Renal cortical epithelial cell (primary cell): ENCODE data around the gene PSMD12. TPM values are rescaled to one million over a fixed set of nuclear protein-coding genes. Genes with fewer than 3 reads are reported as not detected.
"Not testable (repeated sequence)": the region's sequence is repeated elsewhere in the genome, so short reads cannot be mapped to it uniquely, and the experiment has no call there.

Experiments used
- DNase-seq: peaks from one replicate; pipeline ENCODE4 v3.0.0-alpha.2; 2011; ENCODE audit warnings: low read depth
- total RNA-seq: library from RNA; depleted of rRNA; stranded (reverse); fragments of >200 nt; gene quantifications from 2 replicates; pipeline ENCODE4 v1.2.3, GENCODE V29; 2014

PSMD12 gene
- total RNA-seq, 1 donor from 2014 or later = 53.4 TPM

- DNase-seq = no peak
Measured at GRCh38 chr17:67358612-67359011, 7.8 kb downstream of the PSMD12 start.

- DNase-seq = no peak
Measured at GRCh38 chr17:67353929-67354574, 12.3 kb downstream of the PSMD12 start.

- no peak for DNase-seq
Measured at GRCh38 chr17:67353161-67353560, 13.2 kb downstream of the PSMD12 start.

- no peak for DNase-seq
Measured at GRCh38 chr17:67349420-67349819, 17.0 kb downstream of the PSMD12 start.

- DNase-seq = no peak
Measured at GRCh38 chr17:67347826-67348225, 18.6 kb downstream of the PSMD12 start.

DNA sequence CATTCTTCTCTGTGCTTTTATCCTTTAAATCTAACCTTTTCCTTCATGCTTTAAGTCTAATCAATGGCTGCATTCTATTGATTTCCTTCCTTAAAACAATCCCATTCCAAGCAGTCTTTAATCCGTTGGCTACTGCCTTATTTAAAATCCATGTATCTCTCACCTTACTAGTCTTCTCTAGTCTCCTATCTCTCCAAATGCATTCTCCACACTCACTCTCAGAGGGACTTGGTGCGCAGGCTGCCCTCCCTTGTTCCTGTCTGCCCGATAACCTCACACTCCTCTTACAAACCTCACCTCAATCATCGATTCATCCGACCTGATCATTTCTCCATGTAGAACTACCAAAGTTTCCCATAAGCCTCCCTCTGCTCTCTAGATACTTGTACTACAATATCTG, 23.1 kb downstream of the PSMD12 start:
- no peak for DNase-seq

DNA sequence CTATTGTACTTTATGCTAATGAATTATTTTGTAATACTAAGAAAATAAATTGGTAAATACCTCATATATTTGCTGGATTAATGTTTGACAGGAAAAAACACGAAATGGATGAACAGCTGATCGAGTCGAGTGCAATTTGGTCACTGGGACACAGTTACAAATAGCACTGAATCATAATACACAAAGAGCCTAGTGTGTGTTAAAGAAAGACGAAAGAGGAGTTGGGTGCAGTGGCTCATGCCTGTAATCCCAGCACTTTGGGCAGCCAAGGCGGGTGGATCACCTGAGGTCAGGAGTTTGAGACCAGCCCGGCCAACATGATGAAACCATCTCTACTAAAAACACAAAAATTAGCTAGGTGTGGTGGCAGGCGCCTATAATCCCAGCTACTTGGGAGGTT, 28.0 kb downstream of the PSMD12 start:
- DNase-seq = not testable (repeated sequence)

GRCh38 chr17:67336859-67337258, 29.5 kb downstream of the PSMD12 start:
- DNase-seq = no peak

DNA sequence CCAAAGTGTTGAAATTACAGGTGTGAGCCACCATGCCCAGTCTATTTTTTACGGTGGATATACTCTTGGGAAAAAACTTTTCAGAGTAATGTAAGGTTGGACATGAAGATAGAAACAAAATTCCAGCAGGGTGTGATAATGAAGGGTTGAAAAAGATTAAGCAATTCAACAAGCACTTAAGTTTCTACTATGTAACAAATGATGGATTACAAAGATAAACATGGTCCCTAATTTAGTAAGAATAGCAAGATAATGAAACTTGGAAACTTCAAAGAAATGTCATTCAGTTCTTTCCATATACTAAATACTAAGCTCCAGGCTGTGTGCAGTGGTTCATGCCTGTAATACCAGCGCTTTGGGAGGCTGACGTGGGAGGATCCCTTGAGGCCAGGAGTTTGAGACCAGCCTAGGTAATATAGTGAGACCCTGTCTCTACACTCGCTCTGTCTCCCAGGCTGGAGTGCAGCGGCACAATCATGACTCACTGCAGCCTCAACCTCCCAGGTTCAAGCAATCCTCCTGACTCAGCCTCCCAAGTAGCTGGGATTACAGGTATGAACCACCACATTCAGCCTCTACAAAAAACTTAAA, 31.0 kb downstream of the PSMD12 start:
- DNase-seq = no peak

DNA sequence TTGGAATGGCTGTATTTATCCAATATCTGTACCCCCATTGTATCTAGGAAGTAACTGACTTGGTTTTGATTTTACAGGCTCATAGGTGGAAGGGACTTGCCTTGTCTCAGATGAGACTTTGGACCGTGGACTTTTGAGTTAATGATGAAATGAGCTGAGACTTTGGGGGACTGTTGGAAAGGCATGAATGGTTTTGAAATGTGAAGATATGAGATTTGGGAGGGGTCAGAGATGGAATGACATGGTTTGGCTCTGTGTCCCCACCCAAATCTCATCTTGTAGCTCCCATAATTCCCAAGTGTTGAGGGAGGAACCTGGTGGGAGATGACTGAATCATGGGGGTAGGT, 34.2 kb downstream of the PSMD12 start:
- DNase-seq = not testable (repeated sequence)

DNA sequence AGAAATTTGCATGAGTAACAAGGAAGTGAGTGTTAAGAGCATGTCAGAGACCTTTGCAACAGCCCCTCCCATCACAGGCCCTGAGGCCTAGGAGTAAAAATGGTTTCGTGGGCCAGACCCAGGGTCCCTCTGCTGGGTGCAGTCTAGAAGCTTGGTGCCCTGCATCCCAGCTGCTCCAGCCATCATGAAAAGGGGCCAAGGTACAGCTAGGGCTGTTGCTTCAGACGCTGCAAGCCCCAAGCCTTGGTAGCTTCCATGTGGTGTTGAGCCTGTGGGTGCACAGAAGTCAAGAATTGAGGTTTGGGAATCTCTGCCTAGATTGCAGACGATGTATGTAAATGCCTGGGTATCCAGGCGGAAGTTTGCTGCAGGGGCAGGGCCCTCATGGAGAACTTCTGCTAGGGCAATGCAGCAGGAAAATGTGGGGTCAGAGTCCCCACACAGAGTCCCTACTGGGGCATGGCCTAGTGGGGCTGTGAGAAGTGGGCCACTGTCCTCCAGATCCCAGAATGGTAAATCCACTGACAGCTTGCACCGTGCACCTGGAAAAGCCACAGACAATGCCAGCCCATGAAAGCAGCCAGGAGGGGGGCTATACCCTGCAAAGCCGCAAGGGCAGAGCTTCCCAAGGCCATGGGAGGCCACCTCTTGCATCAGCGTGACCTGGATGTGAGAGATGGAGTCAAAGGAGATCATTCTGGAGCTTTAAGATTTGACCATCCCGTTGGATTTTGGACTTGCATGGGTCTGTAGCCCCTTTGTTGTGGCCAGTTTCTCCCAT, 34.8 kb downstream of the PSMD12 start:
- DNase-seq = not testable (repeated sequence)

DNA sequence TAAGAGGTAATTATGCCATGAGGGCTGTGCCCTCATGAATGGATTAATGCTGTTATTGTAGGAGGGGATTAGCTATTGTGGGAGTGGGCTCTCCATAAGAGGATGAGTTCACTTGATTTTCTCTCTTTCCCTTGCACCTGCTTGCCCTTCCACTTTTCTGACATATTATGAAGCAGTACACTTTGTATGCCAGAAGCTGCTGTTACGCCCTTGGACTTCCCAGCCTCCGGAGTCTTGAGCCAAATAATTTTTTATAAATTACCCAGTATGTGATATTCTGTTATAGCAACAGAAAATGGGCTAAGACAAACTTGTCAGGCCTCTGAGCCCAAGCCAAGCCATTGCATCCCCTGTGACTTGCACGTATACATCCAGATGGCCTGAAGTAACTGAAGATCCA, 38.4 kb downstream of the PSMD12 start:
- DNase-seq = no peak

DNA sequence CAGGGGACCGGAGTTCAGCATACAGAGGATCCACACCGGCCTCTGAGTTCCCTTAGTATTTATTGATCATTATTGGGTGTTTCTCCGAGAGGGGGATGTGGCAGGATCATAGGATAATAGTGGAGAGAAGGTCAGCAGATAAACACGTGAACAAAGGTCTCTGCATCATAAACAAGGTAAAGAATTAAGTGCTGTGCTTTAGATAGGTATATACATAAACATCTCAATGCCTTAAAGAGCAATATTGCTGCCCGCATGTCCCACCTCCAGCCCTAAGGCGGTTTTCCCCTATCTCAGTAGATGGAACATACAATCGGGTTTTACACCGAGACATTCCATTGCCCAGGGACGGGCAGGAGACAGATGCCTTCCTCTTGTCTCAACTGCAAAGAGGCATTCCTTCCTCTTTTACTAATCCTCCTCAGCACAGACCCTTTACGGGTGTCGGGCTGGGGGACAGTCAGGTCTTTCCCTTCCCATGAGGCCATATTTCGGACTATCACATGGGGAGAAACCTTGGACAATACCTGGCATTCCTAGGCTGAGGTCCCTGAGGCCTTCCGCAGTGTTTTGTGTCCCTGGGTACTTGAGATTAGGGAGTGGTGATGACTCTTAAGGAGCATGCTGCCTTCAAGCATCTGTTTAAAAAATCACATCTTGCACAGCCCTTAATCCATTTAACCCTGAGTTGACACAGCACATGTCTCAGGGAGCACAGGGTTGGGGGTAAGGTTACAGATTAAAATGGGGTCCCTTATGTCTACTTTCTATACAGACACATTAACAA, 39.2 kb downstream of the PSMD12 start:
- not testable (repeated sequence) for DNase-seq

DNA sequence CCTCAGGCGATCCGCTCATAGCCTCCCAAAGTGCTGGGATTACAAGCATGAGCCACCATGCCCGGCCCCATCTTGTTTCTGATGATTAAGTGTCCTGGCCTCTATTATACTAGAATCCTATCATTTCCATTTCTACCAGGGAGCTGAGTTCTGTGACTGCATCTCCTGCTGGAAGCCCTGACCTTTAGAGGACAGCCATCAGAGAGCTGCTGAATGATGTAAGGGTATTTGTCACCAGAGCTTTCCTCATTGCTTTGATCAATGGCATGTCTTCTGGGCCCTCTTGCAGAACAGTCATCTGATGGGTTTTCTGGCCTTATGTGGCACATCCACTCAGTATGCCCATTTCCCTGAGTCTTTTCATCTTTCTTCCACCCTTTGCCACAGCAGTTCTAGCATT, 39.9 kb downstream of the PSMD12 start:
- no peak for DNase-seq

- no peak for DNase-seq
Measured at GRCh38 chr17:67324330-67324729, 42.0 kb downstream of the PSMD12 start.

- DNase-seq = no peak
Measured at GRCh38 chr17:67323445-67323844, 42.9 kb downstream of the PSMD12 start.

GRCh38 chr17:67322042-67322787, 44.2 kb downstream of the PSMD12 start:
- DNase-seq = no peak

- DNase-seq = not testable (repeated sequence)
Measured at GRCh38 chr17:67321486-67321885, 44.9 kb downstream of the PSMD12 start.

- no peak for DNase-seq
Measured at GRCh38 chr17:67316781-67317180, 49.6 kb downstream of the PSMD12 start.

DNA sequence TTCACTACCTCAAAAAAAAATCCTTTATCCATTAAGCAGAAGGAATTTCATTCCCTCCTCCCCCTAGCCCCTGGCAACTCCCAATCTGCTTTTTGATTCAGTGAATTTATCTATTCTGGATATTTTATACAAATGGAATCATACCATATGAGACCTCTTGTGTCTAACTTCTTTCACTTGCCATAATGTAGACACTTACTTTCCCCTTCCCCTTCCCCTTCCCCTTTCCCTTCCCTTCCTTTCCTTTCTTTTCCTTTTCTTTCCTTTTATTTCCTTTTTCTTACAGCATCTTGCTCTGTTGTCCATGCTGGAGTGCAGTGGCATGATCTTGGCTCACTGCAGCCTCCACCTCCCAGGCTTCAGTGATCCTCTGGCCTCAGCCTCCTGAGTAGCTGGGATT, 50.5 kb downstream of the PSMD12 start:
- DNase-seq = no peak

DNA sequence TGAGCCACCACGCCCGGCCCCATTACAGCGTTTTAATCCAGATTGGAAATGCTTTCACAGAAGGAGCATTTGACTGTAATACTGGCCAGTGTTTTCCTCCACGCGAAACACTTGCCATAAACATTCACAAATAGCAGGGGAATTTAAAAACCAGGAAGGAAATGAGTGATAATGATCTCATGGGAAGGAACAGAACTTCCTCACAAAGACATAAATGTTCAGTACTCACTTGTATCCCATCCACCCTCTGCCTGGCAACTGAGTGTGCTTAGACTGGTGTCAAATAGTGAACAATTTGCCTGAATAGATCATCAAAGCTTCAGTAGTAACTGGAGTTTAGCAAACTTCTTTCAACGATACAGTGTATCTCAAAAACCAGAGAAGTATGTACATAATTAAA, 54.1 kb downstream of the PSMD12 start:
- DNase-seq = no peak

- no peak for DNase-seq
Measured at GRCh38 chr17:67311575-67311974, 54.8 kb downstream of the PSMD12 start.
